Stomach (tissue), 4 donors: ENCODE data around the gene GPR149.

ENCODE experiments used
- POLR2A ChIP-seq, 4 donors: fragments of 450-650 bp; IDR thresholded peaks; one replicate each; pipeline ENCODE4 v1.6.1; 2016; ENCODE audit warnings: antibody characterized with exemption in 4 of 4, control low read depth in 2 of 4, mild to moderate bottlenecking in 1 of 4, moderate library complexity in 1 of 4
- POLR2AphosphoS5 ChIP-seq, 3 donors: sonication (generic); formaldehyde crosslinking; IDR thresholded peaks; one replicate each; pipeline ENCODE4 v1.6.1; 2016; ENCODE audit warnings: antibody characterized with exemption in 3 of 3
- TF ChIP-seq, protein P1 (sequence below), 7 experiments: fragments of 450-650 bp in 4 of 7; fragments of 200-600 bp in 3 of 7; sonication (generic) in 3 of 7; IDR thresholded peaks; one replicate each; pipeline ENCODE4 v1.5.1; 2016 to 2019; ENCODE audit warnings: antibody characterized with exemption in 7 of 7, control low read depth in 2 of 7, mild to moderate bottlenecking in 1 of 7

DNA sequence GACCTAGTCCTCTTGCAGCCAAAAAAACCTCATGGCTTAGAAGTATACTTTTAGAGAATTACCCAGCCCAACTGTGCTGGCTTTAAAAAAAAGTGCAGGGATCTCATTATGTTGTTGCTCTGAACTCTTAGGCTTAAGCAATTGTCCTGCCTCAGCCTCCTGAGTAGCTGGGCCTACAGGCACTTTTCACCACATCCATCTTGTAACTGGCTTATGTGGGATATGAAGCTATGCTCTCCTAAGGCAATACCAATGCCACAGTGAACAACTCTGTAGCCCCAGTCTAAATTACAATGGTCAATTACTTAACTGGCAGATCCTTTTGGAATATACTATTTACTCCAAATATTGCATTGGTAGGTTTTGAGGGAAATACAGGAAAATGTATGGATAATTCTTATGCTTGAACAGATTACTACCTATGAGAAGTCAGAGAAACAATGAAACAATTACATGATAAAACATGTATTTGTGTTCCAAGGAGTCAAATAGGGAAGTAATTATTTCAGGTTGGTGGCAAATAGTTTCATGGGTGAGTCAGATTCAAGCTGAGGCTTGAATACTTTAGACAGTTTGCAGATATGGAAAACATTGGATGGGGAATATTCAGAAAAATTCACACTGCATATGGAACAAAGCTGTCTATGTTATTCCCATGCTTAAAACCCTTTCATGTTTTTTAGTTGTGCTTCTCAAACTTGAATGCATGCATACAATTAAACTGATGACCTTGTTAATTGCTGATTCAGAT lies 34.6 kb upstream of the GPR149 start:
- TF ChIP-seq POLR2A (IDR thresholded peaks at IDR 0.05) (no peak), POLR2AphosphoS5 (IDR thresholded peaks at IDR 0.05) (no peak)
- TF ChIP-seq, protein P1, sequence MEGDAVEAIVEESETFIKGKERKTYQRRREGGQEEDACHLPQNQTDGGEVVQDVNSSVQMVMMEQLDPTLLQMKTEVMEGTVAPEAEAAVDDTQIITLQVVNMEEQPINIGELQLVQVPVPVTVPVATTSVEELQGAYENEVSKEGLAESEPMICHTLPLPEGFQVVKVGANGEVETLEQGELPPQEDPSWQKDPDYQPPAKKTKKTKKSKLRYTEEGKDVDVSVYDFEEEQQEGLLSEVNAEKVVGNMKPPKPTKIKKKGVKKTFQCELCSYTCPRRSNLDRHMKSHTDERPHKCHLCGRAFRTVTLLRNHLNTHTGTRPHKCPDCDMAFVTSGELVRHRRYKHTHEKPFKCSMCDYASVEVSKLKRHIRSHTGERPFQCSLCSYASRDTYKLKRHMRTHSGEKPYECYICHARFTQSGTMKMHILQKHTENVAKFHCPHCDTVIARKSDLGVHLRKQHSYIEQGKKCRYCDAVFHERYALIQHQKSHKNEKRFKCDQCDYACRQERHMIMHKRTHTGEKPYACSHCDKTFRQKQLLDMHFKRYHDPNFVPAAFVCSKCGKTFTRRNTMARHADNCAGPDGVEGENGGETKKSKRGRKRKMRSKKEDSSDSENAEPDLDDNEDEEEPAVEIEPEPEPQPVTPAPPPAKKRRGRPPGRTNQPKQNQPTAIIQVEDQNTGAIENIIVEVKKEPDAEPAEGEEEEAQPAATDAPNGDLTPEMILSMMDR (IDR thresholded peaks at IDR 0.05): no peak
